HG02571 (cell line): Measurements from ENCODE around the gene ADAMTS16.

Experiments
- ATAC-seq: cut with Tn5 transposase; IDR thresholded peaks from one replicate; pipeline ENCODE4 v1.9.1; 2021; ENCODE audit warnings: mild to moderate bottlenecking, moderate library complexity; ENCODE audit not compliant: unreplicated experiment

The ADAMTS16 gene

GRCh38 chr5:5339257-5339656 is 199.1 kb downstream of the ADAMTS16 start:
- no peak for ATAC-seq

- ATAC-seq = no peak
Observed at GRCh38 chr5:5340206-5340729, 200.1 kb downstream of the ADAMTS16 start.

GRCh38 chr5:5341531-5342292 is 201.6 kb downstream of the ADAMTS16 start:
- no peak for ATAC-seq

- no peak for ATAC-seq
Observed at GRCh38 chr5:5342784-5343183, 202.7 kb downstream of the ADAMTS16 start.

GRCh38 chr5:5343568-5343967 is 203.4 kb downstream of the ADAMTS16 start:
- ATAC-seq = no peak

GRCh38 chr5:5344051-5344571 is 204.0 kb downstream of the ADAMTS16 start:
- no peak for ATAC-seq

GRCh38 chr5:5344606-5345005 is 204.5 kb downstream of the ADAMTS16 start:
- no peak for ATAC-seq

- ATAC-seq = no peak
Observed at GRCh38 chr5:5347442-5347841, 207.3 kb downstream of the ADAMTS16 start.

- ATAC-seq = no peak
Observed at GRCh38 chr5:5348135-5348534, 208.0 kb downstream of the ADAMTS16 start.

GRCh38 chr5:5348576-5348975 is 208.4 kb downstream of the ADAMTS16 start:
- no peak for ATAC-seq

- no peak for ATAC-seq
Observed at GRCh38 chr5:5350101-5350500, 210.0 kb downstream of the ADAMTS16 start.

- ATAC-seq = no peak
Observed at GRCh38 chr5:5351288-5351979, 211.3 kb downstream of the ADAMTS16 start.

GRCh38 chr5:5352675-5353074 is 212.5 kb downstream of the ADAMTS16 start:
- ATAC-seq = no peak

GRCh38 chr5:5353681-5354080 is 213.6 kb downstream of the ADAMTS16 start:
- ATAC-seq = no peak

- no peak for ATAC-seq
Observed at GRCh38 chr5:5356765-5357164, 216.6 kb downstream of the ADAMTS16 start.

- ATAC-seq = no peak
Observed at GRCh38 chr5:5359618-5360017, 219.5 kb downstream of the ADAMTS16 start.

- ATAC-seq = no peak
Observed at GRCh38 chr5:5360363-5360940, 220.3 kb downstream of the ADAMTS16 start.

- no peak for ATAC-seq
Observed at GRCh38 chr5:5360941-5361520, 220.9 kb downstream of the ADAMTS16 start.

- no peak for ATAC-seq
Observed at GRCh38 chr5:5363045-5363444, 222.9 kb downstream of the ADAMTS16 start.

GRCh38 chr5:5364932-5365331 is 224.8 kb downstream of the ADAMTS16 start:
- peak; percentile 74 for ATAC-seq

GRCh38 chr5:5367739-5368138 is 227.6 kb downstream of the ADAMTS16 start:
- no peak for ATAC-seq
